GM21576 (cell line): ENCODE measurements around the gene CLEC9A.
"Not testable (repeated sequence)": the region's sequence is repeated elsewhere in the genome, so short reads cannot be mapped to it uniquely, and the experiment has no call there.

Source experiments
- ATAC-seq: cut with Tn5 transposase; IDR thresholded peaks from one replicate; pipeline ENCODE4 v1.9.1; 2021; ENCODE audit warnings: mild to moderate bottlenecking, moderate library complexity; ENCODE audit not compliant: unreplicated experiment

The CLEC9A gene

DNA sequence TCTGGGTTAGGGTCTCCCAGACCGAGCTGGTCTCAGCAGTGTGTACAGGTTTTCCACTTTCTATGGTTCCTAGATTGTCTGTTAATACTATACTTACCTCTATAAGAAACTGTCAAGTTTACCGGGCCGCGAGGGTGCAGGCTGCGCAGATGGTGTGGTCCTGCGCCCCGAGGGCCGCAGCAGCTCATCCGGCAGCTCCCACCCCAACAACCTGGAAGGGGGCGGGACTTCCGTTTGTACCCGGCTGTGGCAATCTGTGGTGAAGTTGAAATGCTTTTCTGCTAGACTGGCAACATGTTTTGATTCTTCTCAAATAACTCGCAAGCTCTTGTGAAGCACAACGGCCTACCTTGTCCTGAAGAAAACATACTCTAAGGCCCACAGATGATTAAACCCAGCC is at the start of gene CLEC9A:
CLEC9A (plus strand) TSS at position 237 of the 400 bp plus-strand sequence. CDS start 22,006 bp downstream, outside the sequence.
- ATAC-seq = no peak

DNA sequence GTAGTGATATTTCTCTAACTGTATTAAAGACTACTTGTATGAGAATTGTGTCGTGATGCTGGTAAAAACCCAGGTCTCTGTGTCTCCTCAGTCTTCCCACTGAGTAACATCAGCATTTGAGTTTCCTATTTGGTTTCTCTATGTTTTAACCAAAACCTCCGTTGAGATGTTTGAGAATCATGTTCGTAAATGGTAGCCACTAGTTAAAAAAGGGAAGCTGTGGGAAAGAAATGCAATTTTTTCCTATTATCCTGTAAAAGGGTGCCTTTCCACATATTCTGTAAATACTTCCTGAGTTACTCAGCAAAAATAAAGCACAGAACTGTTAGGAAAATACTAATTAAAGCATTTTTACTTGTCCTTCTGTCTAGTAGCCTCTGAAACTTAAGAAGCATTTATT is 38.6 kb upstream of the CLEC9A start:
- ATAC-seq = no peak

DNA sequence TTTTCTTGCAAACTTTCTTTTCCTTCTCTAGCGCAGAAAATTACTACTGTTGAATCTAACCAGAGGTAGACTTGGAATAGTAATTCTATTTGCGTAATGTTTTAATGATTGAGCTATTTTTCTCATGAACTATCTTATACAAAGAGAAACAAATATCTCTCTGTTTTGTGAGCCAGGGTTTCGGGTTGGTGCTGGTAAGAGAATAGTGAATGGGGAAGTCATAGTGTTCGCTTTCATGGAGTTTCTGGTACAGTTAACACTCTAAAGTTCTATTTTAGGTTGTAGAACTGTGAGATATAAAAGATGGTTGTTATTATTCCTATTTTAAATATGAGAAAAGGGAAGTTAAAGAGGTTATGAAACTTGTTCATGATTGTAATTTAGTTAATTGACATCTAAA is 38.2 kb upstream of the CLEC9A start:
- ATAC-seq = no peak

DNA sequence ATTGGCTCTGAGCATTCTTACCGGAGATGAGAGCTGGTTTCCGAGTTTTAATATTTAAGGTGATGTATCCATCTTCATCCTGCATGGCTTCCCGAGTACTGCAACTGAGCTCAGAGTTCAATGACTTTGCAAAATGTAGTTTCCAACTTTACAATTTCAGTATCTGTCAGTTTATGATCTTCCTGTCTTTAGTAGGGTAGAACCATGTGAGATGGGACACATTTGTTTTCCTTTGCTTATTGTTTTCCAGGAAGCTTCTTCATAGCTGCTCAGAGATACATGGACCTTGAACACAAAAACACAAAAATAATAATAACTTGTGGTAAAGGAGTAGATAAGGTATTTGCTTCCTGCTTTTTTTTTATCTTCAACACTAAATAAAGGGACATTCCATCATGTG is 31.5 kb upstream of the CLEC9A start, which contains the start of gene CLEC1B:
CLEC1B (minus strand) TSS at position 106 of the 400 bp plus-strand sequence; CDS start at position 85, 21 bp downstream.
- ATAC-seq = no peak

DNA sequence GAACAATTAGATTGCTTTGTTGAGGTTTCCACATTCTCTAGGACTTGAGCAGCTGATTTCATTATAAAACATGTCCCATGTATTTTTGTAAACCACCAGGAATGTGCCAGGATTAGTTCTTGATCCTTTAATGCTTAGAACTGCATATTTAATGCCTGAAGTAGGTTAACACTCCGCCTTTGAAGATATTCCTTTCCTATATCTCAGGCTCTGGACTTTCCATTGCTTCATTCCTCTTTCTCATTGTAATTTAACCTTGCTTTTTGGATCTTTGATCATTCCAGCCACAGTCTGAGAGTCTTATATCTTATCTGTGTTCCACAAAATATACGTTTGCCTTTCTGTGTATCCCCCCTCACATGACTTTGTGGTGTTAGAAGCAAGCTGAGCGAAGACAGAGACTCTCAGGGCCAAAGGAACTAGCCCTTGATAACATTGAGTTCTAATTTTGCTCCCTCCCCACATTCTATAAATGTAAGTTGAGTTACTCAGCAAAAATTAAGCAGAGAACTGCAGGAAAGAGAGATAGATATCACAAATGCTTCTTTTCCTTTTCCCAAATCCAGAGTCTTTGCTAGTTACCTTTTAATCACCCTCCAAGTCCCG is 29.2 kb upstream of the CLEC9A start:
- no peak for ATAC-seq

DNA sequence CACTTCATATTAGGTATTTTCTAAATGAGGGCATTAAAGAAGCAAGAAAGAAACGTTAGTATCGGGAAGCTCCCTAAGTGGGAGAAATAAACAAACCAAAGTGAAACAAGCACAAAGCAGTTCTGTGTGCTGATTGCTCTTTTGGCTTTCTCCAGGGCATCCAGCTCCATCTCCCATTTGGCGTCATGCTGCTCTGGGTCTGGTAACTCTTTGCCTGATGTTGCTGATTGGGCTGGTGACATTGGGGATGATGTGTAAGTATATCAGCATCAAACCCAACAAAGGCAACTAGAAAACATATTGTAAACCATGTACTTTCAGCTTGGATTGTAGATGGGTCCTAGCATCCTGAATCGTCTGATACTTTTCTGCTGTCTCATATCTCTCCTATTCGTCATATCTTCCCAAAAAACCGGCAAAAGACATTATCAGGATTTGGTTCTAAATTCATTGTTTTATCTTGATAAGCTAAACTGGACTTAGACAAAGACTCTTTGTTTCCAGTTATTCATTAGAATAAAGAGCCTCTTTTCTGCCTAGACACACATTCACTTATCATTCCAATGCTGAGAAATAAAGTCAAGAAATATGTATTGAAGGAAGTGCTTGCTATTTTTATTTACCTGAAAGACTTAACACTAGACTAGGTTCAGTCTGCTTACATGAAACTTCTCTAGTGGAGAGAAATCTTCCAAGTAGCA is 17.7 kb upstream of the CLEC9A start:
- no peak for ATAC-seq

DNA sequence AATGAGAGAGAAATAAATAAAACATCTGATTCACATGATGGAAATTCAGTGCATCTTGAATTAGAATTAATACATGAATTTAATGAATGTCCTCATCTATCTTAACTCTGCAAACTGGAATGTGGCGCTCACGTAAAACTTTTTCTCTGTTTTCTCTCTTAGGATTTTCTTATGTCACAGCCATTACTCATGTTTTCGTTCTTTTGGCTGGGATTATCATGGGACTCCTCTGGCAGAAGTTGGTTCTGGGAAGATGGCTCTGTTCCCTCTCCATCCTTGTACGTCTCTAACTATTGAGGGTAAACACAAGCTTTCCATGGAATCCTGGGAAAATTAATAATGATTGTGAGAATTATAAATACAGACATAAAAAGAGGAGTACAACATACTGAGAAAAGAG is 15.0 kb upstream of the CLEC9A start:
- ATAC-seq = no peak

DNA sequence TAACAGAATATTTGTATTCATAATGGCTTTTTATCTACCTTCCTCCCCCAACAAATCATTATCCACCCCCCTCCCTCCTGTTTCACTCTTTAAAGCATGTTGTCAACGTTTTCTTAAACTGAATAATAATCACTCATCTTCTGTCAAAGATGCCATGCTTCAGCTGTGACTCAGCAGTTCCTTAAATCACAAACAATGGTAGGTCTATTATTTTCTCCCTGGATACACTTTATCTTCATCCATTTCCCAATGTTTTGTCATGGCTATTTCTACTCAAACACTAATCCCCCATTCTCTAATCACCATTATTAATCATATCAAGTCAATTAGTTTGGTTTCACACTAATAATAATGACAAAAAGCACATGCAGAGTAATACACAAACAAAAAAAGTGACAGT is 13.6 kb upstream of the CLEC9A start:
- ATAC-seq = no peak

DNA sequence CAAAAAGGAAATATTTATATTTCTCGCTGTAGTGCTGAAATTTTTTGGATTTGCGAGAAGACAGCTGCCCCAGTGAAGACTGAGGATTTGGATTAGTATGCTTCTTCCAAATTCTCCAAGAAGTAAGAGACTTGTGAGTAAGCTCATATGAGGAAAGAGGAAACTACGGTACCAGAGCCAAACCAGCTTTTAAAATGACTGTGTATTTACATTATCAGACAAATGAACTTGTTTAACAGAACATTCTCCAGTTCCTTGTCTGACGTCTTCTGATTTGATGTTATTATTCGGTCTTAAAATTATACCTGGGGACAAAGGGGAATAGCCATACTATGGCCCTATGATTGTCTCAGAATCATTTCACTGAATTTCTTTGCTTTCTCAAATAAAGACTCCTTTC is 12.1 kb upstream of the CLEC9A start:
- no peak for ATAC-seq

DNA sequence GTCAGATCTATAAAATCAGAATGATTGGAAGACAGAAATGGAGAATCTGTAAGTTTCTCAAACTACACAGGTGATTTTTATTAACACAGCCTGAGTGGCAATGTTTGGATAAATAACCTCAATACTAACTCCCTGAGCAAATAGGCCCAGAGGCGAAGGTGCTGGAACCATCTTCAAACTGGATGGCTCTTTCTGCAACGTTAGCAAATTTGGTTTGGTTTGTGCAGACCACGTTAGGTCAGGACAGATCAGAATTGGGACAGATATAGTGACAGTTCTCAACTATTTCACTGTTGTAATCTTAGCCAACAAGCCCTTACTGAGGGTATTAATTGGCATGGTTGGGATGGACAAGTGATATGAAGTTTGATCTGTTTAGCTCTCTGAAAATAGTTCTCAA is 9.1 kb upstream of the CLEC9A start:
- ATAC-seq = no peak

DNA sequence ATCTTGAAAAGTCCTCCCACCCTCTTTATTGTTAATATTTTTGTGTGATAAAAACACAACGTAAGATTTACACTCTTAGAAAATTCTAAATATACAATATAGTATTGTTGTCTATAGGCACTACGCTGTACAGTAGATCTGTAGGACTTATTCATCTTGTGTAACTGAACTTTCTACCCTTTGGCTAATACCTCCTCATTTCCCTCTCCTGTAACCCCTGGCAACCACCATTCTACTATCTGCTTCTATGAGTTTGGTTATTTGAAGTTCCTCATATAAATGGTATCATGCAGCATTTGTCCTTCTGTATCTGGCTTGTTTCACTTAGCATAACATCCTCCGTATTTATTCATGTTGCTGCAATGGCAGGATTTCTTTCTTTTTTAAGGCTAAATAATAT is 5.2 kb upstream of the CLEC9A start:
- no peak for ATAC-seq

DNA sequence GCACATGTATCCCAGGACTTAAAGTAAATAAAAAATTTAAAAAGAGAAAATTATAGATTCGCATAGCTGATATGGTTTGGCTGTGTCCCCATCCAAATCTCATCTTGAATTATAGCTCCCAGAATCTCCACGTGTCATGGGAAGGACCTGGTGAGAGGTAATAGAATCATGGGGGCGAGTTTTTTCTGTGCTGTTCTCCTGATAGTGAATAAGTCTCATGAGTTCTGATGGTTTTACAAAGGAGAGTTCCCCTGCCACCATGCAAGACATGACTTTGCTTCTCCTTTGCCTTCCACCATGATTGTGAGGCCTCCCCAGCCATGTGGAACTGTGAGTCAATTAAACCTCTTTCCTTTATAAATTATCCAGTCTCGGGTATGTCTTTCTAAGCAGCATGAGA is 3.8 kb upstream of the CLEC9A start:
- not testable (repeated sequence) for ATAC-seq

DNA sequence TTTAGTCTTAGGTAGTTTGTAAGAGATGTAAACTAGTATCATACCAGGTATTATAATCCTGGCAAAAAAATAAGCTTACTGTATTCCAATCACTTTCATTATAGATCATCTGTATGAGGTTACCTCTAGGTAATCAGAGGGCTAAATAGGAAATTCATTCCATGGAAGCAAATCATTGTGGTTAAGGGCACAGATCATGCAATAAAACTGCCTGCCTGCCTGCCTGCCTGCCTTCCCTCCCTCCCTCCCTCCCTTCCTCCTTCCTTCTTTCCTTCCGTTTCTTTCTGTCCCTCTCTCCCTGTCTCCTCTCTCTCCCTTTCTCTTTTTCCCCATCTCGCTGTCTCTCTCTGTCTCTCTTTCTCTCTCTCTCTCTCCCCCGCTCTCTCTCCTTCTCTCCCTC is 3.2 kb upstream of the CLEC9A start:
- ATAC-seq = no peak

DNA sequence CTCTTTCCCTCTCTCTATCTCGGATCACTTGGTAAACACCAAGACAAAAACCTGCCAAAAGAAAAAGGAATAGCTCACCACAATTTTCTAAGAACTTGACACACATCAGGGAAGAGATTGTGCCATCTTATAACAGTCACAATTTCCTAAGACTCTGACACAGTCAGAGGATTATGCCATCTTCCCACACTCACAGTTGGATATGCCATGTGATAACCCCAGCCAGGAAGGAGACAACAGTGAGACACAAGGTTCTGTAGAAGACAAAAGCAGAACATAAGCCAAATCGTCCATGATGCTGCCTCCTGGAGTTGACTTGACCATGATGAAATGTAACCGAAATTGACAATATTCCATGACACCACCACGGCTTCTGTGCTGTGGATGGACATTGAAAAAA is 2.8 kb upstream of the CLEC9A start:
- no peak for ATAC-seq

DNA sequence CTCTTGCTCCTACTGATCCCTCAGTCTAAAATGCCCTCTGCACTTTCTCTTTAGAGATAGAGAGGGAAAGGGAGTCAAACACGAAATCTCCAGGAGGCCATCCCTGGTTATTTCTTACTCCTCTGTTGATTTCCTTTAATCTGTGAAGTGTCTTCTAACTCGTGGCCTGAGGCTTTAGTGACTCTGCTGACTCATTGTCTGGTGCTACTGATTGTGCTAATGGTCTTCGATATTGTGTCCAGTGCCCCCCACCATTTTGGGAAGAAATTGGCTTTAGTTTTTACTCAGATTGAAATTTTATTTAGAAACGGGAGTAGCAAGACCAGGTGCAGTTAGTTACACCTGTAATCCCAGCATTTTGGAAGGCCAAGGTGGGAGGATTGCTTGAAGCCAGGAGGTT is 839 bp downstream of the CLEC9A start:
- no peak for ATAC-seq

DNA sequence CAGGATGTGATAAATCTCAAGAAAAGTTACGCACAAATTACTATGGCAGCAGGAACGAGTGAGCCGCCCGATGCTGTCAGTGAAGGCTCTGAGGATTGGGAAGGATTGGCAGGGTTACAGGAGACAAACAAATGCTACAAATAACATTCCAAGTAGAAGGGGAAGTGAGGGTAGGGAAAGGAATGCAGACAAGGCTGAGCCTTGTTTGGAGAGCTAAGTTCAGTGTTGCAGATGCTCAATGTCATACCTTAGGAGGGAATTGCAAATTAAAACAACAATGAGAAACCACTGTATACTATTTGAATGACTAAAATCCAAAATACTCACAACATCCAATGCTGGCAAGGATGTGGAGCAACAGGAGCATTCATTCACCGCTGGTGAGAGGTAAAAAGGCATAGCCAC is 1.3 kb downstream of the CLEC9A start:
- no peak for ATAC-seq

DNA sequence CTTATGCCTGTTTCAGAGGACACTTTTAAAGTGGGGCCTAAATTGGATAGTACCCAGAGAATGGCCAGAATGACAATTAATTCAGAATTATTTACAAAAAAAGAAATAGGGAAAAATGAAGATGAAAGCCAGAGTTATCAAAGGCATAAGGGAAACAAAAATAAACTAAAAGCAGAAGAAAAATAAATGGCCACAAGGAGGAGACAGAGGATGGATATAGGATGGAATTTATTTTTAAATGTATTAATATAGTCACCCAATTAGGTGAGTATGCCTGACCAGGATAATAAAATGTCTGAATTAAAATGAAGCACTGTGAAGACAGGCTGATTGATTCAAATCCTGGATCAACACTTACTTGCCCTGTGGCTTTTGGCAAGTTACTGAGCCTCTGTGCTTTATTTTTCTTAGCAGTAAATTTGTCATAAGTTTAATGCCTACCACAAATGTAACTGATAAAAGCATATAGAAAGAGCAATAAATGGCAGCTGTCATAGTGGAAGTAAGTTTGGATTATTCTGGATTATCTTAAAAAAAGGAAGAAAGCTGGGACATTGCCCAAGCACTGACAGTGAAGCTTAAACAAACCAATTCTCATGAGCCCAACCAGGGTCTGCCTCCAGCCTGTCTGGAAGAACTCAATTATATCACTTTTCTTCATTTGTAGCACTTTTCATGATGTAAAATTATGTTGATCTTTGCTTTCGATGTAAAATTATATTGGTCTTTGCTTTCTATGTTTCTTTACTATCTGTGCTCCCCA is 3.5 kb downstream of the CLEC9A start:
- no peak for ATAC-seq

DNA sequence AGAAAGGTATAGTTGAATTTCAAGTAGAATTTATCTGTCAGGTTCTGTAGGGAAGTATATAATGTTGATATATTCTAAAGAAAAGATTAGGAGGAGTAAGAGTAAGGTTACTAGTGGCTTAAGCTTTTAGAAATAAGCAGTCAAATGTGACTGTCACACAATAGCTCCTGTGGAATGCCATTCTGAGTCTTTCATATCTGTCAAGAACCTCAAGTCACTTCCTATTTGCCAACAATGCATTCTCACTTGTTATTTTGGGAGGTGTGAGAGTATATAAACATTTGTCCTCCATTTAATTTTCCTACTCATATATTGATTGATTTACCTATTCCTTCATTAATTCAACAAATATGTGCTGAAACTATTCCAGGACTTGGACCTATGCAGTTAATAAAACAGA is 11.7 kb downstream of the CLEC9A start:
- ATAC-seq = no peak

DNA sequence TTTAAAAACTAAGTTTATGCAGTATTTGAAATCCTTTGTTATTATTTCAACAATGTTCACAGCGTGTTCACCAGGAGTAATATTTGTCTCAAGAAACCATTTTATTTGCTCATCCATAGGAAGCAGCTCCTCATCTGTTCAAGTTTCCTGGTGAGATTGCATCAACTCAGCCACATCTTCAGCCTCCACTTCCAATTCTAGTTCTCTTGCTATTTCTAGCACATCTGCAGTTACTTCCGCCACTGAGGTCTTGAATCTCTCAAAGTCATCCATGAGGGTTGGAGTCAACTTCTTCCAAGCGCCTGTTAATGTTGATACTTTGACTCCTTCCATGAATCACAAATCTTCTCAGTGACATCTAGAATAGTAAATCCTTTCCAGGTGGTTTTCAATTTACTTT is 18.0 kb downstream of the CLEC9A start:
- ATAC-seq = no peak

DNA sequence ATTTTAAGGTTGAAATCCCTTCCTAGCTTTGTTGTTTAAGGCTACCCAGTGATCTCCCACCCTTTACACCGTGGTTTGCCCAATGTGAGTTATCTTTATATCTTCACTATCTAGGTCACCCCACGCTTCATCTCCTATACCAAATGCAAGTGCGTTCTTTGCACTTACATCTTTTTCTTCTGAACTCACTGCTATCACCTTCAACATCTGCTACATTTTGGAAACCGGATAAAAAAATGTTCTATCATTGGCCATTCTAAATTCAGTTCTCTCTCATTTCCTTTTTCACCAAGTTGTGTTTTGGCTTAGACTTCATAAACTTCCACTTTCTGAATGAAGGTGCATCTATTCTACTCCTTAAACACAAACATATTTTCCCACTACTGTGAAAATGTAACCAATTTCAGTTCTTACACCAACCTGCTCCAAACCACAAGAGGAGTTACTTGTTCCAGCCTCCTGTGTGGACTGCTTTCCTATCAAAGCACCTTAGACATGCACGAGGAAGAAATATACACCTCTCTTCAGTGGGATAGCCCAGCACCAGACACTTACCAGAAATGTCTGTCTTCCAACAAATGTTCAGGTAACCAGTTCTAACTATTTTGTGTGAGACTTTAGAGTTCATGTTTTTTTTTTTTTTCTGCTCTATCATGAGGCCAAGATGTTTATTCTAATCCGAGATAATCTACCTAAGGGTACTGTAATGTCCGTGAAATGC is 21.9 kb downstream of the CLEC9A start:
- no peak for ATAC-seq

DNA sequence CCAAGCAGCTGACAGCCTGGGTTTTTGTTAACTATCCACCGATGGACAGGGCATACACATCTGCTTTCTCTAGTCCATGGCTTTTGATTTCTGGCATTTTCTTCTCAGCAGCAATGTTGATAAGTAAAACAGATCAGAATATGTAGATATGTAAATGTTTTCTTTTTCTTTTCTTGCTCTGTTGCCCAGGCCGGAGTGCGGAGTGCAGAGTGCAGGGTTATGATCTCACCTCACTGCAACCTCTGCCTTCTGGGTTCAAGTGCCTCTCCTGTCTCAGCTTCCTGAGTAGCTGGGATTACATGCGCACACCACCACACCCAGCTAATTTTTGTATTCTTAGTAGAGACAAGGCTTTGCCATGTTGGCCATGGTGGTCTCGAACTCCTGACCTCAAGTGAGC is 27.9 kb downstream of the CLEC9A start:
- no peak for ATAC-seq
